Measurements from ENCODE around the gene DOCK1. TPM values are rescaled to one million over a fixed set of nuclear protein-coding genes. Genes with fewer than 3 reads are reported as not detected.

Gene DOCK1
- total and polyA plus RNA-seq, 2 experiments from 2014 or later: 22.8 to 45.6 TPM

- Histone ChIP-seq H3K9me2 (ENCODE audit: insufficient read depth) (no peaks in the 10 kb centered on the region), H3K4me1 (ENCODE audit: insufficient read depth) (no peaks in the 10 kb centered on the region), H3K36me3 (ENCODE audit: low read depth) (peaks cover 21% of the 10 kb centered on the region; the same call in 1 of the 2 replicates), H3K27ac (no peak overlapping the region), H3K4me2 (ENCODE audit: unreplicated experiment) (no peak overlapping the region), H4K20me1 (ENCODE audit: insufficient read depth) (no peaks in the 10 kb centered on the region), H3F3A (ENCODE audit: insufficient read depth) (no peaks in the 10 kb centered on the region), H2AFZ (no peak overlapping the region), H3K9ac (no peak overlapping the region), H3K9me3 (ENCODE audit: low read depth) (no peaks in the 10 kb centered on the region), H3K4me3 (no peak overlapping the region), H3K27me3 (replicated peaks; ENCODE audit: insufficient read depth) (no peaks in the 10 kb centered on the region), H3K79me2 (ENCODE audit: insufficient read depth) (no peaks in the 10 kb centered on the region)
- WGBS, 2 experiments (ENCODE audit: low coverage in 1 of 2, low lambda C conversion rate in 2 of 2, missing lambda C conversion rate in 2 of 2): 98 to 99% methylated on average over 7 of the region's 7 CpGs
- TF ChIP-seq EZH2phosphoT487 (IDR thresholded peaks at IDR 0.05; ENCODE audit: insufficient read depth, low read depth) (no peak), EZH2 (IDR thresholded peaks at IDR 0.05; ENCODE audit: insufficient read depth, poor library complexity, severe bottlenecking) (no peak)
- DNase-seq: no peak
- in situ Hi-C loops (cut with MboI): no loop called here
Observed at GRCh38 chr10:127370601-127371000, 465.4 kb downstream of the DOCK1 start.

DNA sequence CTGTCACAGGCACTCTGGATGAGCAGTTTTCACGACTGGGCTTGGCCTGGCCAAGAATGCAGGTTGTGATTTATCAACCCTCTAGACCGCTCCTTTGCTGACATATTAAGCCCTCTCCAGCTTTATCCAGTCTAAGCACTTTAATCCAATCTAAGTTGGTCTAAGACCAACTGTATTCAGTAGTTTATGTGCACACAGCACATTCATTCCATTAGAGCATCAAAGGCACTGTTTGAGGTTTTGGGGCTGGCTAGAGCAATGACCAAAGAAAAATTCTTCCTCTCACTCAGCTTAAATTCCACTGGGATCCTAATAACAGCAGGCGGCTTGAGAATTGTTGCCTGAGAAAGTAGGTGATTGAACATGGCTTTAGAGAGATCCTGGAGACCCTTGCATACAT is 467.1 kb downstream of the DOCK1 start:
- in situ Hi-C loops (cut with MboI): no loop called here
- H3K27ac ChIP-seq: no peak overlapping the region

GRCh38 chr10:127374074-127374680 is 468.9 kb downstream of the DOCK1 start:
- peaks cover 19% of the 10 kb centered on the region; the same call in 1 of the 2 replicates for H3K36me3 ChIP-seq (ENCODE audit: low read depth)
- no peaks in the 10 kb centered on the region for H3F3A ChIP-seq (ENCODE audit: insufficient read depth)
- H3K79me2 ChIP-seq (ENCODE audit: insufficient read depth): no peaks in the 10 kb centered on the region
- WGBS, 2 experiments (ENCODE audit: low coverage in 1 of 2, low lambda C conversion rate in 2 of 2, missing lambda C conversion rate in 2 of 2): 94 to 95% methylated on average over 20 of the region's 20 CpGs
- H4K20me1 ChIP-seq (ENCODE audit: insufficient read depth): no peaks in the 10 kb centered on the region
- no peaks in the 10 kb centered on the region for H3K9me2 ChIP-seq (ENCODE audit: insufficient read depth)
- no peak overlapping the region for H3K9ac ChIP-seq
- H3K9me3 ChIP-seq (ENCODE audit: low read depth): no peaks in the 10 kb centered on the region
- H3K4me2 ChIP-seq (ENCODE audit: unreplicated experiment): no peak overlapping the region
- H3K27me3 ChIP-seq (replicated peaks; ENCODE audit: insufficient read depth): no peaks in the 10 kb centered on the region
- in situ Hi-C loops (cut with MboI): no loop called here
- TF ChIP-seq EZH2phosphoT487 (IDR thresholded peaks at IDR 0.05; ENCODE audit: insufficient read depth, low read depth) (no peak), EZH2 (IDR thresholded peaks at IDR 0.05; ENCODE audit: insufficient read depth, poor library complexity, severe bottlenecking) (no peak)
- DNase-seq: no peak
- H3K4me3 ChIP-seq: no peak overlapping the region
- no peak overlapping the region for H3K27ac ChIP-seq
- H3K4me1 ChIP-seq (ENCODE audit: insufficient read depth): no peaks in the 10 kb centered on the region
- H2AFZ ChIP-seq: no peak overlapping the region

More for the DNA sequence above, 467.1 kb downstream of the DOCK1 start:
- TF ChIP-seq EZH2phosphoT487 (IDR thresholded peaks at IDR 0.05; ENCODE audit: insufficient read depth, low read depth) (no peak), EZH2 (IDR thresholded peaks at IDR 0.05; ENCODE audit: insufficient read depth, poor library complexity, severe bottlenecking) (no peak)
- Histone ChIP-seq H3F3A (ENCODE audit: insufficient read depth) (no peaks in the 10 kb centered on the region), H3K79me2 (ENCODE audit: insufficient read depth) (no peaks in the 10 kb centered on the region), H3K4me2 (ENCODE audit: unreplicated experiment) (no peak overlapping the region), H3K4me3 (no peak overlapping the region), H3K36me3 (ENCODE audit: low read depth) (peaks cover 23% of the 10 kb centered on the region; the same call in 1 of the 2 replicates), H3K9me2 (ENCODE audit: insufficient read depth) (no peaks in the 10 kb centered on the region), H3K9me3 (ENCODE audit: low read depth) (no peaks in the 10 kb centered on the region), H4K20me1 (ENCODE audit: insufficient read depth) (no peaks in the 10 kb centered on the region), H3K27me3 (replicated peaks; ENCODE audit: insufficient read depth) (no peaks in the 10 kb centered on the region), H3K4me1 (ENCODE audit: insufficient read depth) (no peaks in the 10 kb centered on the region), H3K9ac (no peak overlapping the region), H2AFZ (no peak overlapping the region)
- no peak for DNase-seq
- 85 to 86% methylated on average over 3 of the region's 3 CpGs for WGBS, 2 experiments (ENCODE audit: low coverage in 1 of 2, low lambda C conversion rate in 2 of 2, missing lambda C conversion rate in 2 of 2)

- no peaks in the 10 kb centered on the region for H3K27me3 ChIP-seq (replicated peaks; ENCODE audit: insufficient read depth)
- H3K9me3 ChIP-seq (ENCODE audit: low read depth): no peaks in the 10 kb centered on the region
- no peaks in the 10 kb centered on the region for H3F3A ChIP-seq (ENCODE audit: insufficient read depth)
- H4K20me1 ChIP-seq (ENCODE audit: insufficient read depth): no peaks in the 10 kb centered on the region
- DNase-seq: no peak
- H2AFZ ChIP-seq: no peak overlapping the region
- H3K9me2 ChIP-seq (ENCODE audit: insufficient read depth): no peaks in the 10 kb centered on the region
- no peak for TF ChIP-seq EZH2 (IDR thresholded peaks at IDR 0.05; ENCODE audit: insufficient read depth, poor library complexity, severe bottlenecking)
- TF ChIP-seq EZH2phosphoT487 (IDR thresholded peaks at IDR 0.05; ENCODE audit: insufficient read depth, low read depth): no peak
- no peak overlapping the region for H3K4me3 ChIP-seq
- H3K79me2 ChIP-seq (ENCODE audit: insufficient read depth): no peaks in the 10 kb centered on the region
- in situ Hi-C loops (cut with MboI): no loop called here
- peaks cover 19% of the 10 kb centered on the region; the same call in 1 of the 2 replicates for H3K36me3 ChIP-seq (ENCODE audit: low read depth)
- 96 to 97% methylated on average over 5 of the region's 5 CpGs for WGBS, 2 experiments (ENCODE audit: low coverage in 1 of 2, low lambda C conversion rate in 2 of 2, missing lambda C conversion rate in 2 of 2)
- no peak overlapping the region for H3K9ac ChIP-seq
- no peak overlapping the region for H3K27ac ChIP-seq
- no peak overlapping the region for H3K4me2 ChIP-seq (ENCODE audit: unreplicated experiment)
- H3K4me1 ChIP-seq (ENCODE audit: insufficient read depth): no peaks in the 10 kb centered on the region
Observed at GRCh38 chr10:127374901-127375300, 469.7 kb downstream of the DOCK1 start.
